IMR-90 (cell line): ENCODE results near the gene ATP6V1D. TPM values are rescaled to one million over a fixed set of nuclear protein-coding genes. Genes with fewer than 3 reads are reported as not detected.

Experiments
- ATAC-seq: fragments of 200-7000 bp; cut with Tn5 transposase; 2 replicates; pipeline ENCODE4 v1.9.1; 2020; ENCODE audit warnings: low read depth, mild to moderate bottlenecking, moderate library complexity
- BruUV-seq: library from RNA; stranded (reverse); fragments of 400-500 nt; replicated peaks from 2 replicates; lab custom pipeline; 2021; lab: Mats Ljungman, UMichigan
- CTCF ChIA-PET: fragments of 300-600 bp; formaldehyde crosslinking; extraction: SDS; loops from one replicate; lab custom pipeline; 2021; ENCODE audit warnings: antibody characterized with exemption; lab: Yijun Ruan, JAX
- POLR2A ChIA-PET: fragments of 300-600 bp; sonication (Branson Sonifier 250); formaldehyde crosslinking; loops from one replicate; lab custom pipeline; 2022; ENCODE audit warnings: antibody characterized with exemption; ENCODE audit not compliant: unreplicated experiment; lab: Charles Lee
- DNase-seq: peaks from one replicate; pipeline ENCODE4 v3.0.0; 2013
- H2AFZ ChIP-seq: replicated peaks from 2 replicates; pipeline ENCODE3; 2013; ENCODE audit warnings: low read length, mild to moderate bottlenecking; ENCODE audit not compliant: poor library complexity
- H2AK5ac ChIP-seq: 2 replicates; pipeline ENCODE4 v1.6.1; 2013; ENCODE audit warnings: low read depth, low read length, inconsistent platforms
- H2AK9ac ChIP-seq: replicated peaks from 2 replicates; pipeline ENCODE3; 2013; ENCODE audit warnings: mild to moderate bottlenecking, low read depth, low read length, moderate library complexity; ENCODE audit not compliant: poor library complexity
- H2BK120ac ChIP-seq: 2 replicates; pipeline ENCODE4 v1.6.1; 2013; ENCODE audit warnings: low read depth, low read length, inconsistent platforms
- H2BK15ac ChIP-seq: 3 replicates; pipeline ENCODE4 v1.6.1; 2013; ENCODE audit warnings: low read depth, low read length, inconsistent platforms
- H2BK20ac ChIP-seq: 2 replicates; pipeline ENCODE4 v1.6.1; 2013; ENCODE audit warnings: low read depth, mild to moderate bottlenecking, inconsistent platforms, low read length, moderate library complexity
- H2BK5ac ChIP-seq: 2 replicates; pipeline ENCODE4 v1.6.1; 2013; ENCODE audit warnings: mild to moderate bottlenecking, low read depth, low read length, inconsistent platforms; ENCODE audit not compliant: poor library complexity, severe bottlenecking
- H3K14ac ChIP-seq: replicated peaks from 2 replicates; pipeline ENCODE4 v1.6.1; 2013; ENCODE audit warnings: low read depth, low read length, inconsistent platforms
- H3K18ac ChIP-seq: 2 replicates; pipeline ENCODE4 v1.6.1; 2013; ENCODE audit warnings: low read depth, low read length, control low read depth
- H3K23ac ChIP-seq: 2 replicates; pipeline ENCODE4 v1.6.1; 2013; ENCODE audit warnings: low read depth, low read length, inconsistent platforms
- H3K27ac ChIP-seq: 2 replicates; pipeline ENCODE4 v1.5.1; 2013; ENCODE audit warnings: mild to moderate bottlenecking, control low read depth, low read length; ENCODE audit not compliant: insufficient read depth
- H3K27me3 ChIP-seq: 2 replicates; pipeline ENCODE4 v1.6.1; 2013; ENCODE audit warnings: low read length; ENCODE audit not compliant: control insufficient read depth, insufficient read depth
- H3K36me3 ChIP-seq: 2 replicates; pipeline ENCODE4 v1.6.1; 2013; ENCODE audit warnings: low read length, mixed read lengths; ENCODE audit not compliant: control insufficient read depth, insufficient read depth
- H3K4ac ChIP-seq: 2 replicates; pipeline ENCODE4 v1.6.1; 2013; ENCODE audit warnings: low read depth, low read length, inconsistent platforms
- H3K4me1 ChIP-seq: 2 replicates; pipeline ENCODE4 v1.6.1; 2013; ENCODE audit warnings: low read length, mixed read lengths; ENCODE audit not compliant: control insufficient read depth, insufficient read depth
- H3K4me2 ChIP-seq: 2 replicates; pipeline ENCODE4 v1.6.1; 2013; ENCODE audit warnings: low read depth, mild to moderate bottlenecking, control low read depth, low read length, moderate library complexity
- H3K4me3 ChIP-seq: 2 replicates; pipeline ENCODE4 v1.5.1; 2013; ENCODE audit warnings: low read depth, mild to moderate bottlenecking, control low read depth, low read length, moderate library complexity; ENCODE audit not compliant: insufficient read depth
- H3K56ac ChIP-seq: 2 replicates; pipeline ENCODE4 v1.6.1; 2013; ENCODE audit warnings: low read length, inconsistent platforms; ENCODE audit not compliant: insufficient read depth; ENCODE audit errors: extremely low read depth
- H3K79me1 ChIP-seq, 2 experiments: 2 replicates each; pipeline ENCODE4 v1.6.1; 2013; ENCODE audit warnings: low read length in 2 of 2, inconsistent platforms in 1 of 2, low read depth in 1 of 2
- H3K9ac ChIP-seq: 2 replicates; pipeline ENCODE4 v1.6.1; 2013; ENCODE audit warnings: low read depth, low read length, control low read depth
- H3K9me1 ChIP-seq: 2 replicates; pipeline ENCODE4 v1.6.1; 2013; ENCODE audit warnings: low read length, inconsistent platforms; ENCODE audit not compliant: insufficient read depth
- H3K9me3 ChIP-seq: 2 replicates; pipeline ENCODE4 v1.6.1; 2013; ENCODE audit warnings: low read length; ENCODE audit not compliant: control insufficient read depth, insufficient read depth
- H4K20me1 ChIP-seq: 2 replicates; pipeline ENCODE4 v1.6.1; 2013; ENCODE audit warnings: low read length, inconsistent platforms; ENCODE audit not compliant: insufficient read depth
- H4K5ac ChIP-seq: 2 replicates; pipeline ENCODE4 v1.6.1; 2013; ENCODE audit warnings: mild to moderate bottlenecking, low read depth, low read length, control low read depth
- H4K8ac ChIP-seq, 2 experiments: 2 replicates each; pipeline ENCODE4 v1.6.1; 2013; ENCODE audit warnings: low read depth in 2 of 2, low read length in 2 of 2, control low read depth in 1 of 2, inconsistent platforms in 1 of 2
- H4K91ac ChIP-seq: 2 replicates; pipeline ENCODE4 v1.6.1; 2013; ENCODE audit warnings: low read depth, low read length, inconsistent platforms; ENCODE audit not compliant: insufficient read depth
- BHLHE40 ChIP-seq: fragments of 150-350 bp; IDR thresholded peaks from 2 replicates; pipeline ENCODE4 v1.6.1; 2016; ENCODE audit warnings: mild to moderate bottlenecking, low read depth, low read length
- CEBPB ChIP-seq: IDR thresholded peaks from 2 replicates; pipeline ENCODE4 v1.6.1; 2012; ENCODE audit warnings: low read depth, low read length, improper control_type of control experiment
- CHD1 ChIP-seq: IDR thresholded peaks from 2 replicates; pipeline ENCODE4 v1.6.1; 2012; ENCODE audit warnings: low read depth, low read length, improper control_type of control experiment
- CTCF ChIP-seq: conservative IDR thresholded peaks from 2 replicates; pipeline ENCODE4 v1.5.1; 2012; ENCODE audit warnings: mild to moderate bottlenecking, low read depth, low read length, improper control_type of control experiment
- FOS ChIP-seq: fragments of 150-350 bp; IDR thresholded peaks from 2 replicates; pipeline ENCODE4 v1.6.1; 2016; ENCODE audit warnings: low read depth, low read length
- MAFK ChIP-seq: IDR thresholded peaks from 2 replicates; pipeline ENCODE4 v1.6.1; 2012; ENCODE audit warnings: low read depth, low read length, improper control_type of control experiment
- MAZ ChIP-seq: IDR thresholded peaks from 2 replicates; pipeline ENCODE4 v1.6.1; 2012; ENCODE audit warnings: low read depth, mild to moderate bottlenecking, low read length, improper control_type of control experiment, moderate library complexity, borderline replicate concordance
- MXI1 ChIP-seq: IDR thresholded peaks from 2 replicates; pipeline ENCODE4 v1.6.1; 2012; ENCODE audit warnings: low read depth, mild to moderate bottlenecking, low read length, moderate library complexity, borderline replicate concordance
- NFE2L2 ChIP-seq: fragments of 150-350 bp; IDR thresholded peaks from 2 replicates; pipeline ENCODE4 v1.6.1; 2016; ENCODE audit warnings: low read depth, mild to moderate bottlenecking, low read length
- POLR2A ChIP-seq: IDR thresholded peaks from 2 replicates; pipeline ENCODE4 v1.6.1; 2012; ENCODE audit warnings: mild to moderate bottlenecking, low read depth, low read length
- RAD21 ChIP-seq: IDR thresholded peaks from 2 replicates; pipeline ENCODE4 v1.6.1; 2012; ENCODE audit warnings: low read length, improper control_type of control experiment
- RCOR1 ChIP-seq: IDR thresholded peaks from 2 replicates; pipeline ENCODE4 v1.6.1; 2012; ENCODE audit warnings: mild to moderate bottlenecking, low read length, improper control_type of control experiment; ENCODE audit not compliant: insufficient replicate concordance
- RFX5 ChIP-seq: IDR thresholded peaks from 2 replicates; pipeline ENCODE4 v1.8.0; 2012; ENCODE audit warnings: low read depth, mild to moderate bottlenecking, low read length, moderate library complexity
- SMC3 ChIP-seq: fragments of 150-350 bp; IDR thresholded peaks from 2 replicates; pipeline ENCODE4 v1.6.1; 2016; ENCODE audit warnings: low read depth, mild to moderate bottlenecking, antibody characterized with exemption, low read length, moderate library complexity
- WGBS, 2 experiments: methylation state at CpG; one replicate each; pipeline versions ENCODE4 v1.1.5 to v1.1.7; 2013; ENCODE audit warnings: missing lambda C conversion rate in 2 of 2; ENCODE audit not compliant: insufficient read length in 1 of 2; ENCODE audit errors: extremely low coverage in 2 of 2; 5-methylcytosine and 5-hydroxymethylcytosine counted together
- dilution Hi-C: fragments of 300-500 bp; cut with HindIII; formaldehyde crosslinking; loops from one replicate; pipeline ENCODE4 v1.14.3; 2018; ENCODE audit warnings: low sequenced_read_pairs; ENCODE audit not compliant: unreplicated experiment
- in situ Hi-C: fragments of 300-500 bp; cut with MboI; formaldehyde crosslinking; loops from 3 replicates; pipeline ENCODE4 v1.14.3; 2019; ENCODE audit warnings: low sequenced_read_pairs, inconsistent platforms, mixed read lengths
- intact Hi-C: fragments of 100-400 bp; cut with micrococcal nuclease; formaldehyde crosslinking; loops from 2 replicates; pipeline ENCODE4 v1.10.0; 2022
- polyA plus RNA-seq, 3 experiments: library from polyadenylated mRNA; depleted of rRNA; stranded (reverse); fragments of >200 nt; gene quantifications; 2 replicates each; pipeline ENCODE4 v1.2.3, GENCODE V29; 2012; ENCODE audit warnings: low replicate concordance in 1 of 3
- total RNA-seq: library from RNA; depleted of rRNA; stranded (reverse); fragments of >200 nt; gene quantifications from 2 replicates; pipeline ENCODE4 v1.2.3, GENCODE V29; 2012
- TF ChIP-seq, protein P1 (sequence below): fragments of 150-350 bp; IDR thresholded peaks from 2 replicates; pipeline ENCODE4 v1.6.1; 2016; ENCODE audit warnings: low read depth, mild to moderate bottlenecking, low read length, moderate library complexity, borderline replicate concordance
- TF ChIP-seq, protein P2 (sequence below): fragments of 150-350 bp; IDR thresholded peaks from 2 replicates; pipeline ENCODE4 v1.6.1; 2017; ENCODE audit warnings: mild to moderate bottlenecking, antibody characterized with exemption, low read length, low read depth

Gene ATP6V1D
- total and polyA plus RNA-seq, 2 of the 4 experiments (the other 2 are of a cell fraction): 54.5 to 113 TPM

GRCh38 chr14:67317822-67318221 lies 41.8 kb downstream of the ATP6V1D start:
- Histone ChIP-seq H3K36me3 (peaks cover 17% of the 10 kb centered on the region), H4K20me1 (no peaks in the 10 kb centered on the region), H3K27me3 (no peaks in the 10 kb centered on the region), H3K23ac (no peak overlapping the region), H4K91ac (no peak overlapping the region), H3K18ac (no peak overlapping the region), H3K9me1 (no peaks in the 10 kb centered on the region), H3K4me1 (no peaks in the 10 kb centered on the region), H2AK5ac (no peak overlapping the region), H3K79me1 (no peaks in the 10 kb centered on the region; a peak in 1 of 4 replicates), H3K14ac (no peak overlapping the region), H3K4me2 (no peak overlapping the region), H2AK9ac (no peak overlapping the region), H3K9ac (no peak overlapping the region), H3K56ac (no peak overlapping the region), H2BK20ac (no peak overlapping the region), H3K4ac (no peak overlapping the region), H2AFZ (no peak overlapping the region), H3K4me3 (no peak overlapping the region), H2BK120ac (no peak overlapping the region), H2BK15ac (no peak overlapping the region), H3K27ac (no peak overlapping the region), H4K5ac (no peak overlapping the region), H4K8ac (no peak overlapping the region), H2BK5ac (no peak overlapping the region), H3K9me3 (no peaks in the 10 kb centered on the region)
- intact Hi-C loops (no loop called here), dilution Hi-C loops (no loop called here), in situ Hi-C loops (no loop called here)
- POLR2A ChIA-PET: no interaction called here
- CTCF ChIA-PET: no interaction called here
- WGBS, 2 experiments: no CpG with 5 or more reads among the region's 1 CpG
- no peak for DNase-seq
- no peak for ATAC-seq
- no TSS peak for BruUV-seq
- TF ChIP-seq MAFK (no peak), BHLHE40 (no peak), MAZ (no peak), CEBPB (no peak), POLR2A (no peak), SMC3 (no peak), CHD1 (no peak), RAD21 (no peak), MXI1 (no peak), NFE2L2 (no peak), FOS (no peak), RFX5 (no peak), CTCF (no peak), RCOR1 (no peak)
- TF ChIP-seq, protein P1, sequence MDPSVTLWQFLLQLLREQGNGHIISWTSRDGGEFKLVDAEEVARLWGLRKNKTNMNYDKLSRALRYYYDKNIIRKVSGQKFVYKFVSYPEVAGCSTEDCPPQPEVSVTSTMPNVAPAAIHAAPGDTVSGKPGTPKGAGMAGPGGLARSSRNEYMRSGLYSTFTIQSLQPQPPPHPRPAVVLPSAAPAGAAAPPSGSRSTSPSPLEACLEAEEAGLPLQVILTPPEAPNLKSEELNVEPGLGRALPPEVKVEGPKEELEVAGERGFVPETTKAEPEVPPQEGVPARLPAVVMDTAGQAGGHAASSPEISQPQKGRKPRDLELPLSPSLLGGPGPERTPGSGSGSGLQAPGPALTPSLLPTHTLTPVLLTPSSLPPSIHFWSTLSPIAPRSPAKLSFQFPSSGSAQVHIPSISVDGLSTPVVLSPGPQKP: no peak
- TF ChIP-seq, protein P2, sequence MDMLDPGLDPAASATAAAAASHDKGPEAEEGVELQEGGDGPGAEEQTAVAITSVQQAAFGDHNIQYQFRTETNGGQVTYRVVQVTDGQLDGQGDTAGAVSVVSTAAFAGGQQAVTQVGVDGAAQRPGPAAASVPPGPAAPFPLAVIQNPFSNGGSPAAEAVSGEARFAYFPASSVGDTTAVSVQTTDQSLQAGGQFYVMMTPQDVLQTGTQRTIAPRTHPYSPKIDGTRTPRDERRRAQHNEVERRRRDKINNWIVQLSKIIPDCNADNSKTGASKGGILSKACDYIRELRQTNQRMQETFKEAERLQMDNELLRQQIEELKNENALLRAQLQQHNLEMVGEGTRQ: no peak
